Smooth muscle cell (in vitro differentiated cells): ENCODE results near the gene RAD21L1. TPM values are rescaled to one million over a fixed set of nuclear protein-coding genes. Genes with fewer than 3 reads are reported as not detected.

ENCODE experiments used
- DNase-seq: peaks from one replicate; lab custom pipeline; 2025; ENCODE audit not compliant: unreplicated experiment; lab: John Stamatoyannopoulos, UW
- H2AFZ ChIP-seq: fragments of 200-600 bp; sonication (generic); 2 replicates; pipeline ENCODE4 v1.6.0; 2016; ENCODE audit warnings: antibody characterized with exemption, low read depth, mild to moderate bottlenecking
- H3F3A ChIP-seq: fragments of 200-600 bp; sonication (generic); 2 replicates; pipeline ENCODE4 v1.6.0; 2017; ENCODE audit warnings: antibody characterized with exemption, low read depth
- H3K27ac ChIP-seq: fragments of 200-600 bp; sonication (generic); 2 replicates; pipeline ENCODE4 v1.5.1; 2016; ENCODE audit warnings: low read depth, mild to moderate bottlenecking
- H3K27me3 ChIP-seq: fragments of 200-600 bp; sonication (generic); 2 replicates; pipeline ENCODE4 v1.6.1; 2016; ENCODE audit warnings: low read depth, mild to moderate bottlenecking
- H3K36me3 ChIP-seq: fragments of 200-600 bp; sonication (generic); 2 replicates; pipeline ENCODE4 v1.5.1; 2016; ENCODE audit warnings: low read depth
- H3K4me1 ChIP-seq: fragments of 200-600 bp; sonication (generic); 2 replicates; pipeline ENCODE4 v1.5.1; 2016; ENCODE audit warnings: low read depth
- H3K4me2 ChIP-seq: fragments of 200-600 bp; sonication (generic); 2 replicates; pipeline ENCODE4 v1.6.0; 2016; ENCODE audit warnings: mild to moderate bottlenecking
- H3K4me3 ChIP-seq: fragments of 200-600 bp; sonication (generic); 2 replicates; pipeline ENCODE4 v1.5.1; 2016; ENCODE audit warnings: mild to moderate bottlenecking
- H3K79me2 ChIP-seq: fragments of 200-600 bp; sonication (generic); 2 replicates; pipeline ENCODE4 v1.6.0; 2016; ENCODE audit warnings: low read depth, mild to moderate bottlenecking
- H3K9ac ChIP-seq: fragments of 200-600 bp; sonication (generic); 2 replicates; pipeline ENCODE4 v1.6.0; 2016; ENCODE audit warnings: low read depth
- H3K9me3 ChIP-seq: fragments of 200-600 bp; sonication (generic); replicated peaks from 2 replicates; pipeline ENCODE4 v1.5.1; 2016; ENCODE audit warnings: low read depth
- H4K20me1 ChIP-seq: fragments of 200-600 bp; sonication (generic); 2 replicates; pipeline ENCODE4 v1.6.0; 2016; ENCODE audit warnings: low read depth
- CTCF ChIP-seq: fragments of 200-600 bp; sonication (generic); IDR thresholded peaks from 2 replicates; pipeline ENCODE4 v1.5.1; 2017; ENCODE audit warnings: borderline replicate concordance, mild to moderate bottlenecking, antibody characterized with exemption; ENCODE audit not compliant: insufficient read depth, poor library complexity, severe bottlenecking
- WGBS: methylation state at CpG from one replicate; pipeline ENCODE4 v1.1.7; 2016; ENCODE audit warnings: low lambda C conversion rate; 5-methylcytosine and 5-hydroxymethylcytosine counted together
- polyA plus RNA-seq: library from polyadenylated mRNA; unstranded; fragments of >200 nt; fragmentation: Nextera tagmentation; extraction: Ambion mirVana; gene quantifications from 2 replicates; pipeline ENCODE4 v1.2.1, GENCODE V29; 2016
- total RNA-seq: library from RNA; depleted of rRNA; stranded (reverse); fragments of >200 nt; gene quantifications from 2 replicates; pipeline ENCODE4 v1.2.3, GENCODE V29; 2014

The RAD21L1 gene
- total and polyA plus RNA-seq, 2 experiments from 2014 or later, result not detected

- no peaks in the 10 kb centered on the region for H3K36me3 ChIP-seq
- H3K79me2 ChIP-seq, result no peaks in the 10 kb centered on the region
- no peaks in the 10 kb centered on the region for H3F3A ChIP-seq
- H3K4me3 ChIP-seq, result no peak overlapping the region
- H2AFZ ChIP-seq, result no peak overlapping the region
- no peaks in the 10 kb centered on the region for H4K20me1 ChIP-seq
- no peaks in the 10 kb centered on the region for H3K9me3 ChIP-seq
- no peak for DNase-seq
- no peak for TF ChIP-seq CTCF
- H3K4me1 ChIP-seq, result no peaks in the 10 kb centered on the region
- H3K27me3 ChIP-seq, result peaks cover 24% of the 10 kb centered on the region
- no peak overlapping the region for H3K4me2 ChIP-seq
- no peak overlapping the region for H3K27ac ChIP-seq
- 94% methylated on average over 20 of the region's 20 CpGs for WGBS
- H3K9ac ChIP-seq, result no peak overlapping the region
Observed at GRCh38 chr20:1224205-1224890, 1.5 kb upstream of the RAD21L1 start.

DNA sequence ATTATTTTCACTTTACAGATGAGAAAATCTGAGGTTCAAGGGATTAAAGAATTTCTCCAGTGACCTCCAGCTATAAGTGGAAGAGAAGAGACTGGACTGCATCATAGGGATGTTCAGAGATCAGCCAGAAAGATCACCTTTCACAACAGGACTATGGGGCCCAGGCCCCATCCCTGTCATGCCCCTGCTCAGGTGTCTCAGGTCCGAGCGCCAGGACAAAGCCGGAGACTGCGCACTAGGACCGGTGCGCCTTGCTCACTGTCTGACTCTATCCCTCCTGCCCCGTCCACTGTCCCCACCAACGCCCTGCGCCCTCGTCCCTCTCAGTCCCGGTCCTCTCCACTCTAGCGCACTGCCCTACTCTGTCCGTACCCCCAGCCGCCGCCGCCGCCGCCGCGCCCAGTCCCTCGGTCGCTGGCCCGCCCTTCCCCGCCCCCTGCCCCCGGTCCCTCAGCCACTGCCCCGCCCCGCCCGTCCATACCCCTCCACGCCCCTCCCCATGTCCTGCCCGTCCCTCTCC is 521 bp upstream of the RAD21L1 start:
- TF ChIP-seq CTCF, result no peak
- peaks cover 33% of the 10 kb centered on the region for H3K27me3 ChIP-seq
- 6% methylated on average over 3 of the region's 30 CpGs for WGBS
- H3K4me2 ChIP-seq, result peak overlapping the region; percentile 86
- H3K4me1 ChIP-seq, result no peaks in the 10 kb centered on the region
- peak overlapping the region; percentile 48 for H3K4me3 ChIP-seq
- no peak for DNase-seq
- H3K27ac ChIP-seq, result no peak overlapping the region
- peak overlapping the region; percentile 79 for H2AFZ ChIP-seq
- no peaks in the 10 kb centered on the region for H3K36me3 ChIP-seq
- H3K9ac ChIP-seq, result no peak overlapping the region
- H3K9me3 ChIP-seq, result no peaks in the 10 kb centered on the region
- no peaks in the 10 kb centered on the region for H3F3A ChIP-seq
- H3K79me2 ChIP-seq, result no peaks in the 10 kb centered on the region
- no peaks in the 10 kb centered on the region for H4K20me1 ChIP-seq

GRCh38 chr20:1229541-1229940 is 3.7 kb downstream of the RAD21L1 start:
- H3K4me2 ChIP-seq, result no peak overlapping the region
- H3K9me3 ChIP-seq, result no peaks in the 10 kb centered on the region
- no peak for DNase-seq
- TF ChIP-seq CTCF, result no peak
- peaks cover 38% of the 10 kb centered on the region for H3K27me3 ChIP-seq
- H3K4me1 ChIP-seq, result no peaks in the 10 kb centered on the region
- no peak overlapping the region for H2AFZ ChIP-seq
- WGBS, result 87% methylated on average over 3 of the region's 3 CpGs
- H3K36me3 ChIP-seq, result no peaks in the 10 kb centered on the region
- H3K9ac ChIP-seq, result no peak overlapping the region
- no peak overlapping the region for H3K27ac ChIP-seq
- H4K20me1 ChIP-seq, result no peaks in the 10 kb centered on the region
- H3F3A ChIP-seq, result no peaks in the 10 kb centered on the region
- no peaks in the 10 kb centered on the region for H3K79me2 ChIP-seq
- no peak overlapping the region for H3K4me3 ChIP-seq
